Measurements from ENCODE around the gene SIPA1.

DNA sequence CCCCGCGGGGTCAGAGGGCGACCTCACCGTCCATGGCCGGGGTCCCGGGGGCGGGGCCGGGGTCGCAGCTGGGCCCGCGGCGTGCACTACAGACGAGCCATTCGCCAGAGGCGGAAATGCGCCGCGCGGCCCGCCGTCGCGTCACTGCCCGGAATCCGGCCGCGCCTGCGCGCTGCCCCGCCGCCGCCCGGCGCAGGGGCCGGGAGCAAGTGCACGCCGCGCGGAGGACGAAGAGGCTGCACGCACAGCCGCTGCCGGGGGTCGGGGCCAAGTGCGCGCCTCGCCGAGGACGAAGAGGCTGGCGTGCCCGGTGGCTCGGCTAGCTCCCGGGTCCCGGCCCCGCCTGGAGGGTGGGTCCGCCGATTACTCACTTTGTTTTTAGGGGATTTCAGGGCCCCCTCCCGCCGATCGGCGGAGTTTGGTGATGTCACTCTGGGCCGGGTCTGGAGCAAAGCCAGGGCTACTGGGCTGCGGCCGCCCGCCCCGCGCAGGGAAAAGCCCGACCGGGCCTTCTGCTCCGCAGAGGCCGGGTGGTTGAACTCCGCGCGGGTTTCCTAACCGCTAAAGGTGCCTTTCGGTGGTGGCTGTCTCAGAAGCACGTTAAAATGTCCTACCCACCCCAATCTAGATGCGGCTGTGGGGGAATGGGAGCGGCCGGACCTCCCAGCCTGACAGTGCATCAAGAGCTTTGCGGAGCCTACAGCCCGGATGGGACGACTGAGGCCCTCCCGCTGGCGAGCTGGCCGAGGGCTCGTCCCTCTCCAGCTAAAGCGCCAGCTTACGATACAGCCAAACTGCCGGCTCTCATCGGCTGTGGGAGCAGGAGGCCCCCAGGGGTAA, 25.1 kb downstream of the SIPA1 start, which contains the start of gene RELA:
- TF ChIP-seq POLR2AphosphoS5 (IDR thresholded peaks at IDR 0.05; ENCODE audit: low read depth, low read length) (peak; percentile 41; the same call in 1 of the 2 replicates), POLR2A (IDR thresholded peaks at IDR 0.05; ENCODE audit: low read depth, low read length) (no peak), PAX5 (IDR thresholded peaks at IDR 0.05; ENCODE audit: insufficient read depth, low read length, severe bottlenecking) (no peak), TAF1 (IDR thresholded peaks at IDR 0.05; ENCODE audit: low read depth, low read length) (peak; percentile 12)
